B cell (primary cell): ENCODE results near the gene TAS2R38. TPM values are rescaled to one million over a fixed set of nuclear protein-coding genes. Genes with fewer than 3 reads are reported as not detected.

Experiments
- ATAC-seq: fragments of 200-7000 bp; cut with Tn5 transposase; one replicate; pipeline ENCODE4 v1.10.0; 2021; ENCODE audit warnings: low read depth, mild to moderate bottlenecking, moderate number of reproducible peaks, moderate library complexity
- CTCF ChIA-PET: fragments of 350-600 bp; sonication (Branson Sonifier 250); formaldehyde crosslinking; loops from one replicate; lab custom pipeline; 2021; ENCODE audit warnings: antibody characterized with exemption, inconsistent platforms; lab: Charles Lee
- POLR2A ChIA-PET: fragments of 350-600 bp; sonication (Branson Sonifier 250); formaldehyde crosslinking; loops from one replicate; lab custom pipeline; 2021; ENCODE audit warnings: antibody characterized with exemption; lab: Charles Lee
- DNase-seq: peaks from one replicate; pipeline ENCODE4 v3.0.0; 2013
- H2AFZ ChIP-seq: 2 replicates; pipeline ENCODE4 v1.6.1; 2012; ENCODE audit warnings: mild to moderate bottlenecking, low read depth, low read length; ENCODE audit not compliant: insufficient read depth, poor library complexity, severe bottlenecking
- H3K27ac ChIP-seq, 2 donors: 1 replicate in 1 of 2; 2 replicates in 1 of 2; pipeline ENCODE4 v1.5.1; 2012 to 2013; ENCODE audit warnings: low read length in 2 of 2, mild to moderate bottlenecking in 2 of 2, moderate library complexity in 1 of 2
- H3K27me3 ChIP-seq, 4 experiments: fragments of 200-600 bp in 1 of 4; sonication (generic) in 1 of 4; replicated peaks in 1 of 4; 1 replicate in 2 of 4; 2 replicates in 2 of 4; pipeline versions ENCODE4 v1.6.1 to v1.7.0; 2013 to 2016; ENCODE audit warnings: low read length in 3 of 4, mild to moderate bottlenecking in 2 of 4, mixed read lengths in 1 of 4, moderate library complexity in 1 of 4; ENCODE audit not compliant: insufficient read depth in 4 of 4, control insufficient read depth in 3 of 4; ENCODE audit errors: control extremely low read depth in 1 of 4
- H3K36me3 ChIP-seq, 2 experiments: replicated peaks in 1 of 2; 1 replicate in 1 of 2; 2 replicates in 1 of 2; pipeline versions ENCODE4 v1.6.1 to v1.7.1; 2013; ENCODE audit warnings: low read length in 1 of 2; ENCODE audit not compliant: insufficient read depth in 2 of 2, control insufficient read depth in 1 of 2; ENCODE audit errors: control extremely low read depth in 1 of 2, extremely low read depth in 1 of 2
- H3K4me1 ChIP-seq, 2 donors: fragments of 200-600 bp in 1 of 2; sonication (generic) in 1 of 2; 1 replicate in 1 of 2; 2 replicates in 1 of 2; pipeline versions ENCODE4 v1.5.1 to v1.6.1; 2013 to 2017; ENCODE audit warnings: low read length in 2 of 2; ENCODE audit not compliant: control insufficient read depth in 2 of 2, insufficient read depth in 2 of 2
- H3K4me2 ChIP-seq: replicated peaks from 2 replicates; pipeline ENCODE3; 2012; ENCODE audit warnings: mild to moderate bottlenecking, low read depth, low read length; ENCODE audit not compliant: poor library complexity, severe bottlenecking
- H3K4me3 ChIP-seq, 5 experiments: fragments of 200-600 bp in 1 of 5; sonication (generic) in 1 of 5; 1 replicate in 3 of 5; 2 replicates in 2 of 5; pipeline versions ENCODE4 v1.5.1 to v1.7.0; 2011 to 2016; ENCODE audit warnings: low read length in 4 of 5, mild to moderate bottlenecking in 4 of 5, low read depth in 2 of 5, control low read depth in 1 of 5, moderate library complexity in 1 of 5; ENCODE audit not compliant: insufficient read depth in 1 of 5; ENCODE audit errors: control extremely low read depth in 1 of 5, extremely low read depth in 1 of 5
- H3K79me2 ChIP-seq: fragments of 200-600 bp; sonication (generic); one replicate; pipeline ENCODE4 v1.6.0; 2016; ENCODE audit warnings: low read length; ENCODE audit not compliant: control insufficient read depth, insufficient read depth
- H3K9ac ChIP-seq: fragments of 200-600 bp; sonication (generic); 2 replicates; pipeline ENCODE4 v1.6.1; 2017; ENCODE audit warnings: mild to moderate bottlenecking, low read length, moderate library complexity
- H3K9me3 ChIP-seq, 3 donors: one replicate each; pipeline versions ENCODE4 v1.6.1 to v1.7.1; 2013; ENCODE audit warnings: low read length in 2 of 3; ENCODE audit not compliant: control insufficient read depth in 2 of 3, insufficient read depth in 1 of 3; ENCODE audit errors: control extremely low read depth in 1 of 3
- H4K20me1 ChIP-seq: 2 replicates; pipeline ENCODE4 v1.6.0; 2012; ENCODE audit warnings: mild to moderate bottlenecking, low read length; ENCODE audit not compliant: insufficient read depth, control insufficient read depth, poor library complexity, severe bottlenecking
- H3K27ac Mint-ChIP-seq: one replicate; pipeline ENCODE4 v1.8.0; 2021; ENCODE audit warnings: mixed read lengths
- H3K27me3 Mint-ChIP-seq: one replicate; pipeline ENCODE4 v1.8.0; 2021; ENCODE audit warnings: mixed read lengths
- H3K4me1 Mint-ChIP-seq: one replicate; pipeline ENCODE4 v1.8.0; 2021; ENCODE audit warnings: mixed read lengths
- H3K4me3 Mint-ChIP-seq: one replicate; pipeline ENCODE4 v1.8.0; 2021; ENCODE audit warnings: mixed read lengths
- H3K9me3 Mint-ChIP-seq: one replicate; pipeline ENCODE4 v1.8.0; 2022; ENCODE audit warnings: mixed read lengths; ENCODE audit not compliant: insufficient read depth
- EZH2 ChIP-seq: IDR thresholded peaks from 2 replicates; pipeline ENCODE4 v1.6.1; 2012; ENCODE audit warnings: borderline replicate concordance, low read depth, mild to moderate bottlenecking, moderate library complexity, low read length; ENCODE audit not compliant: insufficient read depth, poor library complexity, severe bottlenecking
- WGBS: methylation state at CpG from one replicate; pipeline ENCODE4 v1.1.5; 2013; ENCODE audit warnings: missing lambda C conversion rate; ENCODE audit not compliant: insufficient coverage; 5-methylcytosine and 5-hydroxymethylcytosine counted together
- intact Hi-C: fragments of 100-400 bp; cut with micrococcal nuclease; formaldehyde crosslinking; loops from one replicate; pipeline ENCODE4 v1.10.0; 2022
- polyA plus RNA-seq: library from polyadenylated mRNA; depleted of rRNA; stranded (reverse); fragments of >200 nt; gene quantifications from 2 replicates; pipeline ENCODE4 v1.2.3, GENCODE V29; 2012
- total RNA-seq, 2 donors: library from RNA; stranded (reverse); fragments of 120-200 nt in 1 of 2; gene quantifications; 1 replicate in 1 of 2; 2 replicates in 1 of 2; pipeline versions ENCODE4 v1.2.3 to v1.2.4, GENCODE V29; 2013 to 2022
- TF ChIP-seq, protein P1 (sequence below): fragments of 200-600 bp; IDR thresholded peaks from one replicate; pipeline ENCODE4 v1.8.0; 2022; ENCODE audit warnings: antibody characterized with exemption, mild to moderate bottlenecking

Gene TAS2R38
- total and polyA plus RNA-seq, 2 donors (not counting 1 experiment from before 2014, with no cell fraction given): not detected

GRCh38 chr7:142010952-142011548 lies 37.5 kb upstream of the TAS2R38 start:
- Histone ChIP-seq H3K9me3 (no peaks in the 10 kb centered on the region), H3K79me2 (no peaks in the 10 kb centered on the region), H3K27me3 (no peaks in the 10 kb centered on the region), H4K20me1 (no peaks in the 10 kb centered on the region), H2AFZ (no peak overlapping the region), H3K4me1 (no peaks in the 10 kb centered on the region), H3K4me3 (no peak overlapping the region), H3K9ac (no peak overlapping the region), H3K4me2 (no peak overlapping the region), H3K36me3 (no peaks in the 10 kb centered on the region), H3K27ac (no peak overlapping the region)
- no peaks in the 10 kb centered on the region for H3K9me3 Mint-ChIP-seq
- no peaks in the 10 kb centered on the region for H3K27me3 Mint-ChIP-seq
- H3K27ac Mint-ChIP-seq: no peak overlapping the region
- ChIA-PET POLR2A (no interaction called here), CTCF (no interaction called here)
- intact Hi-C loops: no loop called here
- H3K4me3 Mint-ChIP-seq: no peak overlapping the region
- ATAC-seq: no peak
- TF ChIP-seq EZH2: no peak
- TF ChIP-seq, protein P1, sequence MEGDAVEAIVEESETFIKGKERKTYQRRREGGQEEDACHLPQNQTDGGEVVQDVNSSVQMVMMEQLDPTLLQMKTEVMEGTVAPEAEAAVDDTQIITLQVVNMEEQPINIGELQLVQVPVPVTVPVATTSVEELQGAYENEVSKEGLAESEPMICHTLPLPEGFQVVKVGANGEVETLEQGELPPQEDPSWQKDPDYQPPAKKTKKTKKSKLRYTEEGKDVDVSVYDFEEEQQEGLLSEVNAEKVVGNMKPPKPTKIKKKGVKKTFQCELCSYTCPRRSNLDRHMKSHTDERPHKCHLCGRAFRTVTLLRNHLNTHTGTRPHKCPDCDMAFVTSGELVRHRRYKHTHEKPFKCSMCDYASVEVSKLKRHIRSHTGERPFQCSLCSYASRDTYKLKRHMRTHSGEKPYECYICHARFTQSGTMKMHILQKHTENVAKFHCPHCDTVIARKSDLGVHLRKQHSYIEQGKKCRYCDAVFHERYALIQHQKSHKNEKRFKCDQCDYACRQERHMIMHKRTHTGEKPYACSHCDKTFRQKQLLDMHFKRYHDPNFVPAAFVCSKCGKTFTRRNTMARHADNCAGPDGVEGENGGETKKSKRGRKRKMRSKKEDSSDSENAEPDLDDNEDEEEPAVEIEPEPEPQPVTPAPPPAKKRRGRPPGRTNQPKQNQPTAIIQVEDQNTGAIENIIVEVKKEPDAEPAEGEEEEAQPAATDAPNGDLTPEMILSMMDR: no peak
- no peaks in the 10 kb centered on the region for H3K4me1 Mint-ChIP-seq
- DNase-seq: no peak
- no CpG with 5 or more reads among the region's 3 CpGs for WGBS

DNA sequence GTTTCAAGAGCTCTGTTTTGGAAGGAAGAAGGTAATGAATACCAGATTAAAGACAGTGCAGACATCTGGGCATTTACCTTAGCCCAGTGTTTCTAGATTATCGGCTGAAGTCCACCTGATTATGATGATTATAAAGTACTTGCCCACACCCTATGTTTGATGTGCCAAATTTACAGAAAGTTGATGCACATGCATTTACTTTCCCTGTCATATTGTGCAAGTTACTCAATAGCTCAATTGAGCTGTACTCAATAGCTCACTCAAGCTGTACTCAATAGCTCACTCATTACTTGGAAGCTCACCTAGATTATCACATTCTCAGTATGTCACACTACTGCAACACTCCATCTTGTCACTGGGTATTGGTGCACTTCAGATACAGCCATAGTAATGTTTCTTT lies 35.6 kb upstream of the TAS2R38 start:
- H3K27ac ChIP-seq: no peak overlapping the region
- H3K4me2 ChIP-seq: no peak overlapping the region
- Mint-ChIP-seq H3K4me3 (no peak overlapping the region), H3K27ac (no peak overlapping the region), H3K27me3 (no peaks in the 10 kb centered on the region), H3K9me3 (no peaks in the 10 kb centered on the region), H3K4me1 (no peaks in the 10 kb centered on the region)
- no peak overlapping the region for H2AFZ ChIP-seq
- WGBS: no CpG with 5 or more reads among the region's 1 CpG
- POLR2A ChIA-PET: no interaction called here
- no peaks in the 10 kb centered on the region for H3K9me3 ChIP-seq
- no peak for TF ChIP-seq EZH2
- no peak overlapping the region for H3K4me3 ChIP-seq
- no peaks in the 10 kb centered on the region for H3K79me2 ChIP-seq
- intact Hi-C loops: no loop called here
- no peaks in the 10 kb centered on the region for H3K27me3 ChIP-seq
- CTCF ChIA-PET: interaction anchor here (1.6 kb wide), 1 partner anchor 33 kb away, joined by 3 read pairs; no protein-coding TSS in a partner anchor
- H3K9ac ChIP-seq: no peak overlapping the region
- DNase-seq (no peak), ATAC-seq (no peak)
- no peaks in the 10 kb centered on the region for H4K20me1 ChIP-seq
- no peaks in the 10 kb centered on the region for H3K4me1 ChIP-seq
- H3K36me3 ChIP-seq: no peaks in the 10 kb centered on the region
